ENCODE measurements around the gene TTF2.

GRCh38 chr1:117104986-117105385 is 44.9 kb downstream of the TTF2 start:
- TF ChIP-seq, protein P1, sequence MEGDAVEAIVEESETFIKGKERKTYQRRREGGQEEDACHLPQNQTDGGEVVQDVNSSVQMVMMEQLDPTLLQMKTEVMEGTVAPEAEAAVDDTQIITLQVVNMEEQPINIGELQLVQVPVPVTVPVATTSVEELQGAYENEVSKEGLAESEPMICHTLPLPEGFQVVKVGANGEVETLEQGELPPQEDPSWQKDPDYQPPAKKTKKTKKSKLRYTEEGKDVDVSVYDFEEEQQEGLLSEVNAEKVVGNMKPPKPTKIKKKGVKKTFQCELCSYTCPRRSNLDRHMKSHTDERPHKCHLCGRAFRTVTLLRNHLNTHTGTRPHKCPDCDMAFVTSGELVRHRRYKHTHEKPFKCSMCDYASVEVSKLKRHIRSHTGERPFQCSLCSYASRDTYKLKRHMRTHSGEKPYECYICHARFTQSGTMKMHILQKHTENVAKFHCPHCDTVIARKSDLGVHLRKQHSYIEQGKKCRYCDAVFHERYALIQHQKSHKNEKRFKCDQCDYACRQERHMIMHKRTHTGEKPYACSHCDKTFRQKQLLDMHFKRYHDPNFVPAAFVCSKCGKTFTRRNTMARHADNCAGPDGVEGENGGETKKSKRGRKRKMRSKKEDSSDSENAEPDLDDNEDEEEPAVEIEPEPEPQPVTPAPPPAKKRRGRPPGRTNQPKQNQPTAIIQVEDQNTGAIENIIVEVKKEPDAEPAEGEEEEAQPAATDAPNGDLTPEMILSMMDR (conservative IDR thresholded peaks at IDR 0.05; ENCODE audit: low read depth, low read length): no peak
- no peak for TF ChIP-seq EZH2 (IDR thresholded peaks at IDR 0.05; ENCODE audit: borderline replicate concordance, low read depth, low read length, poor library complexity, severe bottlenecking)
